HCT116 (cell line): Measurements from ENCODE around the gene KRI1. TPM values are rescaled to one million over a fixed set of nuclear protein-coding genes. Genes with fewer than 3 reads are reported as not detected.

ENCODE experiments used
- ATAC-seq: fragments of 200-7000 bp; cut with Tn5 transposase; 2 replicates; pipeline ENCODE4 v1.9.1; 2020; ENCODE audit warnings: mild to moderate bottlenecking, moderate library complexity
- BruUV-seq: library from RNA; stranded (reverse); fragments of 400-500 nt; replicated peaks from 2 replicates; lab custom pipeline; 2021; lab: Mats Ljungman, UMichigan
- CTCF ChIA-PET: fragments of 300-600 bp; sonication (Branson Sonifier 250); formaldehyde crosslinking; loops from one replicate; lab custom pipeline; 2021; ENCODE audit warnings: antibody characterized with exemption; lab: Charles Lee
- POLR2A ChIA-PET: fragments of 300-600, 350-600 bp; sonication (Branson Sonifier 250); formaldehyde crosslinking; loops from one replicate; lab custom pipeline; 2021; ENCODE audit warnings: antibody characterized with exemption; lab: Charles Lee
- RAD21 ChIA-PET, 2 experiments: fragments of 300-600 bp; sonication (Branson Sonifier 250); formaldehyde crosslinking; loops; one replicate each; lab custom pipeline; 2023; ENCODE audit warnings: low total read pairs in 2 of 2; ENCODE audit not compliant: uncharacterized antibody in 2 of 2, unreplicated experiment in 2 of 2, low non-redundant PET in 1 of 2; lab: Charles Lee
- DNase-seq: peaks from one replicate; pipeline ENCODE4 v3.0.0-alpha.2; 2010; ENCODE audit warnings: low read depth, low spot score
- H2AFZ ChIP-seq: fragments of 200-600 bp; shearing (Covaris generic), sonication (generic); 2 replicates; pipeline ENCODE4 v1.6.1; 2017; ENCODE audit warnings: low read depth, mixed run types, mixed read lengths, antibody characterized with exemption, low read length; ENCODE audit not compliant: poor library complexity, severe bottlenecking
- H3K27ac ChIP-seq: 2 replicates; pipeline ENCODE4 v1.5.1; 2012; ENCODE audit warnings: low read depth, low read length
- H3K27me3 ChIP-seq: fragments of 200-600 bp; sonication (generic); 2 replicates; pipeline ENCODE4 v1.6.1; 2016; ENCODE audit warnings: mixed run types, low read length, mixed read lengths; ENCODE audit not compliant: insufficient read depth
- H3K36me3 ChIP-seq, 2 experiments: fragments of 200-500 bp in 1 of 2; fragments of 200-600 bp in 1 of 2; sonication (Bioruptor generic) in 1 of 2; sonication (generic) in 1 of 2; 2 replicates each; pipeline versions ENCODE4 v1.5.1 to v1.6.1; 2014 to 2016; ENCODE audit warnings: low read length in 2 of 2, inconsistent platforms in 1 of 2, mixed read lengths in 1 of 2, mixed run types in 1 of 2; ENCODE audit not compliant: insufficient read depth in 2 of 2, control insufficient read depth in 1 of 2
- H3K4me1 ChIP-seq, 2 experiments: fragments of 200-600 bp in 1 of 2; sonication (generic) in 1 of 2; 2 replicates each; pipeline versions ENCODE4 v1.5.1 to v1.6.1; 2012 to 2017; ENCODE audit warnings: low read length in 2 of 2, inconsistent platforms in 1 of 2, mild to moderate bottlenecking in 1 of 2, mixed read lengths in 1 of 2, mixed run types in 1 of 2, moderate library complexity in 1 of 2; ENCODE audit not compliant: insufficient read depth in 2 of 2, control insufficient read depth in 1 of 2
- H3K4me2 ChIP-seq: fragments of 200-600 bp; sonication (generic); 2 replicates; pipeline ENCODE4 v1.6.1; 2017; ENCODE audit warnings: mixed run types, low read length, mixed read lengths
- H3K4me3 ChIP-seq, 2 experiments: fragments of 200-600 bp in 1 of 2; sonication (generic) in 1 of 2; replicated peaks in 1 of 2; 2 replicates each; pipeline ENCODE4 v1.5.1; 2011 to 2016; ENCODE audit warnings: low read length in 2 of 2, control low read depth in 1 of 2, low read depth in 1 of 2, mild to moderate bottlenecking in 1 of 2, mixed read lengths in 1 of 2, mixed run types in 1 of 2
- H3K79me2 ChIP-seq: fragments of 200-600 bp; sonication (generic); 2 replicates; pipeline ENCODE4 v1.6.1; 2017; ENCODE audit warnings: mild to moderate bottlenecking, mixed run types, low read length, moderate library complexity, mixed read lengths; ENCODE audit not compliant: insufficient read depth
- H3K9ac ChIP-seq: fragments of 200-600 bp; sonication (generic); 2 replicates; pipeline ENCODE4 v1.6.1; 2016; ENCODE audit warnings: low read length, mixed read lengths
- H3K9me2 ChIP-seq: fragments of 200-600 bp; sonication (generic), shearing (Covaris generic); 2 replicates; pipeline ENCODE4 v1.6.1; 2017; ENCODE audit warnings: mixed run types, mild to moderate bottlenecking, moderate library complexity; ENCODE audit not compliant: insufficient read depth
- H3K9me3 ChIP-seq, 2 experiments: fragments of 200-500 bp in 1 of 2; fragments of 200-600 bp in 1 of 2; sonication (Bioruptor generic) in 1 of 2; sonication (generic) in 1 of 2; 2 replicates each; pipeline ENCODE4 v1.6.1; 2014 to 2017; ENCODE audit warnings: low read length in 2 of 2, mixed read lengths in 2 of 2, inconsistent platforms in 1 of 2, low read depth in 1 of 2, mild to moderate bottlenecking in 1 of 2, mixed run types in 1 of 2, moderate library complexity in 1 of 2; ENCODE audit not compliant: control insufficient read depth in 1 of 2, insufficient read depth in 1 of 2
- H4K20me1 ChIP-seq: fragments of 200-600 bp; sonication (generic), shearing (Covaris generic); 2 replicates; pipeline ENCODE4 v1.6.1; 2017; ENCODE audit warnings: mixed run types, mild to moderate bottlenecking, moderate library complexity; ENCODE audit not compliant: insufficient read depth
- ATF3 ChIP-seq: IDR thresholded peaks from 2 replicates; pipeline ENCODE4 v1.6.1; 2012
- CBX3 ChIP-seq: IDR thresholded peaks from 2 replicates; pipeline ENCODE4 v1.6.1; 2012; ENCODE audit warnings: low read depth
- CEBPB ChIP-seq: IDR thresholded peaks from 2 replicates; pipeline ENCODE4 v1.6.1; 2012; ENCODE audit warnings: low read depth
- CTCF ChIP-seq, 3 experiments: fragments of 200-600 bp in 1 of 3; sonication (generic) in 1 of 3; IDR thresholded peaks in 2 of 3; conservative IDR thresholded peaks in 1 of 3; 2 replicates each; pipeline ENCODE4 v1.5.1; 2012 to 2017; ENCODE audit warnings: low read depth in 2 of 3, low read length in 2 of 3, antibody characterized with exemption in 1 of 3, borderline replicate concordance in 1 of 3, control low read depth in 1 of 3, mild to moderate bottlenecking in 1 of 3, mixed read lengths in 1 of 3, mixed run types in 1 of 3, moderate library complexity in 1 of 3; ENCODE audit not compliant: insufficient read depth in 1 of 3
- EGR1 ChIP-seq: IDR thresholded peaks from 2 replicates; pipeline ENCODE4 v1.6.1; 2012; ENCODE audit warnings: low read depth
- EZH2phosphoT487 ChIP-seq: fragments of 200-600 bp; IDR thresholded peaks from 2 replicates; pipeline ENCODE4 v1.6.1; 2018; ENCODE audit warnings: antibody characterized with exemption, borderline replicate concordance
- FOSL1 ChIP-seq: IDR thresholded peaks from 2 replicates; pipeline ENCODE4 v1.6.1; 2012; ENCODE audit warnings: low read depth
- POLR2A ChIP-seq: IDR thresholded peaks from 2 replicates; pipeline ENCODE4 v1.7.0; 2011; ENCODE audit warnings: borderline replicate concordance; ENCODE audit not compliant: insufficient read depth, insufficient read length; ENCODE audit errors: extremely low read depth
- POLR2AphosphoS5 ChIP-seq: IDR thresholded peaks from 2 replicates; pipeline ENCODE4 v1.6.1; 2011; ENCODE audit warnings: mild to moderate bottlenecking, low read depth, low read length, moderate library complexity
- SIN3A ChIP-seq: IDR thresholded peaks from 2 replicates; pipeline ENCODE4 v1.6.1; 2012; ENCODE audit warnings: low read depth
- SP1 ChIP-seq: IDR thresholded peaks from 2 replicates; pipeline ENCODE4 v1.6.1; 2012; ENCODE audit warnings: low read depth
- SRF ChIP-seq: IDR thresholded peaks from 2 replicates; pipeline ENCODE4 v1.6.1; 2012; ENCODE audit warnings: low read depth
- TCF7L2 ChIP-seq: IDR thresholded peaks from 2 replicates; pipeline ENCODE4 v1.7.0; 2011; ENCODE audit warnings: borderline replicate concordance, inconsistent platforms; ENCODE audit not compliant: insufficient read depth, insufficient read length; ENCODE audit errors: extremely low read depth
- YY1 ChIP-seq: IDR thresholded peaks from 2 replicates; pipeline ENCODE4 v1.6.1; 2011; ENCODE audit warnings: low read length, low read depth, moderate library complexity, mild to moderate bottlenecking; ENCODE audit not compliant: insufficient replicate concordance; ENCODE audit errors: extremely low read depth
- ZFX ChIP-seq: fragments of 450-650 bp; IDR thresholded peaks from 2 replicates; pipeline ENCODE4 v1.6.1; 2017
- ZNF274 ChIP-seq: fragments of 200-500 bp; sonication (Bioruptor generic); IDR thresholded peaks from 2 replicates; pipeline ENCODE4 v1.6.1; 2014; ENCODE audit warnings: mild to moderate bottlenecking, low read depth, low read length, inconsistent platforms
- intact Hi-C: fragments of 100-400 bp; cut with micrococcal nuclease; formaldehyde crosslinking; loops from 2 replicates; pipeline ENCODE4 v1.10.0; 2022
- total RNA-seq: library from RNA; stranded (reverse); gene quantifications from one replicate; pipeline ENCODE4 v1.2.1, GENCODE V29; 2021; ENCODE audit not compliant: unreplicated experiment

Gene KRI1
- total RNA-seq, 1 experiment from 2014 or later, result 44.0 TPM

- Histone ChIP-seq H3K36me3 (peaks cover 15 to 41% of the 10 kb centered on the region in 2 experiments; a peak in 3 of 4 replicates), H3K9me3 (no peaks in the 10 kb centered on the region), H3K4me1 (no peaks in the 10 kb centered on the region), H3K27me3 (no peaks in the 10 kb centered on the region), H3K27ac (no peak overlapping the region), H4K20me1 (no peaks in the 10 kb centered on the region), H3K79me2 (peaks cover 8% of the 10 kb centered on the region), H3K9ac (no peak overlapping the region)
- RAD21 ChIA-PET, result no interaction called here
- TF ChIP-seq EGR1, result no peak
- no peak for TF ChIP-seq EZH2phosphoT487
- no peak for TF ChIP-seq POLR2AphosphoS5
- TF ChIP-seq, all 23 proteins: peak for 0
- Histone ChIP-seq H3K4me2 (no peak overlapping the region), H3K9me2 (no peaks in the 10 kb centered on the region), H2AFZ (no peak overlapping the region), H3K4me3 (no peak overlapping the region)
- POLR2A ChIA-PET, result no interaction called here
- intact Hi-C loops, result no loop called here
- DNase-seq (no peak), ATAC-seq (no peak)
- CTCF ChIA-PET, result no interaction called here
- no TSS peak for BruUV-seq
Observed at GRCh38 chr19:10550336-10550735, 15.5 kb downstream of the KRI1 start.

GRCh38 chr19:10549733-10550132, 16.1 kb downstream of the KRI1 start:
- RAD21 ChIA-PET, result interaction anchor here in 1 of 2 experiments (0.6 kb wide), 1 partner anchor 37 kb away, joined by 4 read pairs; no protein-coding TSS in a partner anchor
- no peak overlapping the region for H3K4me3 ChIP-seq
- H3K27me3 ChIP-seq, result no peaks in the 10 kb centered on the region
- no peak for ATAC-seq
- TF ChIP-seq CEBPB, result no peak
- no peak for TF ChIP-seq POLR2AphosphoS5
- TF ChIP-seq ZFX, result no peak
- no peak for TF ChIP-seq SP1
- TF ChIP-seq CBX3, result no peak
- no peak for TF ChIP-seq ZNF274
- TF ChIP-seq SRF, result no peak
- TF ChIP-seq CTCF (IDR thresholded peaks at IDR 0.05 in 2 of 3, conservative IDR thresholded peaks at IDR 0.05 in 1 of 3; ENCODE audit: borderline replicate concordance in 1 of 3, insufficient read depth in 1 of 3, low read depth in 2 of 3, low read length in 2 of 3), result no peak
- no peak for TF ChIP-seq YY1
- TF ChIP-seq ATF3, result no peak
- TF ChIP-seq FOSL1, result no peak
- no peak for TF ChIP-seq EGR1
- no peak for TF ChIP-seq TCF7L2
- no peak for TF ChIP-seq SIN3A
- no peak for TF ChIP-seq EZH2phosphoT487
- TF ChIP-seq POLR2A, result no peak
- peaks cover 14% of the 10 kb centered on the region for H3K79me2 ChIP-seq
- no peak overlapping the region for H3K4me2 ChIP-seq
- H3K27ac ChIP-seq, result no peak overlapping the region
- intact Hi-C loops, result no loop called here
- no peak for DNase-seq
- H3K9me3 ChIP-seq, result no peaks in the 10 kb centered on the region
- H3K4me1 ChIP-seq, result peaks cover 2 to 5% of the 10 kb centered on the region in 2 experiments; a peak in 3 of 4 replicates
- CTCF ChIA-PET, result no interaction called here
- BruUV-seq, result no TSS peak
- peaks cover 15 to 35% of the 10 kb centered on the region in 2 experiments; a peak in 3 of 4 replicates for H3K36me3 ChIP-seq
- POLR2A ChIA-PET, result no interaction called here
- H4K20me1 ChIP-seq, result no peaks in the 10 kb centered on the region
- no peaks in the 10 kb centered on the region for H3K9me2 ChIP-seq
- H3K9ac ChIP-seq, result no peak overlapping the region
- no peak overlapping the region for H2AFZ ChIP-seq
